Activated naive CD4-positive, alpha-beta T cell treated with anti-CD3 and anti-CD28 coated beads, Interleukin-2, amount 50 U/mL, for 16 hours (primary cell): Measurements from ENCODE around the gene CACNA1G.
A peak's percentile ranks its signal among the peaks of the same experiment; 100 is the strongest.

Experiments
- DNase-seq: peaks from one replicate; pipeline ENCODE4 v3.0.0-alpha.2; 2020

CACNA1G gene

GRCh38 chr17:50534222-50534978, 26.1 kb upstream of the CACNA1G start:
- no peak for DNase-seq

DNA sequence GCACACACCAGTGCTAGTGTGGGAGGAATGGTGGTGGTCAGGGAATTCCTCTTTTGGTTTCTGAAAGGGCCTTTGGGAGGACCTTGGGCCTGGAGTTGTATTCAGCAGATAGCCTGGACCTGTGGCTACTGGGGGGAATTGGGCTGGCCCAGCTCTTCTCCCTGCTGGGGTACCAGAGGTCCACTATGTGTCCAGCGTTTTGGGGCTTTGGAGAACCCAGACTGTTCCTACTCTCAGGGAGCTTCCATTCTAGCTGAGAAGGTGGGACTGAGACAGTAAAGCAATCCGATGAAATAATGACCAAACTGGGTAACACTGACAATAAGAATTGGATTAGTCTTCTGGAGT, 25.6 kb upstream of the CACNA1G start:
- no peak for DNase-seq

GRCh38 chr17:50535407-50535806, 25.1 kb upstream of the CACNA1G start:
- DNase-seq, result no peak

DNA sequence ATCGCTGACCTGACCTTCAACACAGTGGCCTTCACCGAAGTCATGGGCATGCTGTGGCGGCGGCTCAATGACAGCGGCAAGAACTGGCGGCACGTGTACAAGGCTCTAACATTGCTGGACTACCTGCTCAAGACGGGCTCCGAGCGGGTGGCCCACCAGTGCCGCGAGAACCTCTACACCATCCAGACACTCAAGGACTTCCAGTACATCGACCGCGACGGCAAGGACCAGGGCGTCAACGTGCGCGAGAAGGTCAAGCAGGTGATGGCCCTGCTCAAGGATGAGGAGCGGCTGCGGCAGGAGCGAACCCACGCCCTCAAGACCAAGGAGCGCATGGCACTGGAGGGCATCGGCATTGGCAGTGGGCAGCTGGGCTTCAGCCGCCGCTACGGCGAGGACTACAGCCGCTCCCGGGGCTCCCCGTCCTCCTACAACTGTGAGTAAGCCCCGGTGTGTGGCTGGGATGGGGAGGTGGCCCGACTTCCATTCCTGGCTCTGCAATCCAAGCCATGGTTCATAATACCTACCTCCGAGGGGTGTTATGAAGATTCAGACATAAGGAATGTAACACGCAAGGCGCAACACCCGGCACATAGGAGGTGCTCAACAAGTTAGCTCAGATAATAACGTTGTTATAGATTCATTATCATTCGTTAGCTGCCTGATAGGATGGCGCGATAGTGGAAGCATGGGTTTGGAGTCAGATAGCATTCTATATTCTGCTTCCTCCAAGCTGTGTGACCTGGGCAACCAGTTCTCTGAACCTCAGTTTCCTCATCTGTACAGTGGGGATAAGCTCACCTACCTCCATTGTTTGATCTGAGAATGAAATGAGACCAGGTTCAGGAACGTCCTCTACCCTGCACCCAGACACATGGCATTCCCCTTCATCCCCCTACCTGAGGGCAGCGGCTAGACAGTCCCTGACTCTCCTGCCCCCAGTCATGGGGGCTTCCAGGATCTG, 23.6 kb upstream of the CACNA1G start:
- no peak for DNase-seq

GRCh38 chr17:50537721-50538548, 22.6 kb upstream of the CACNA1G start:
- no peak for DNase-seq

GRCh38 chr17:50538549-50539410, 21.7 kb upstream of the CACNA1G start:
- no peak for DNase-seq

- DNase-seq, result no peak
Measured at GRCh38 chr17:50539762-50540559, 20.6 kb upstream of the CACNA1G start.

DNA sequence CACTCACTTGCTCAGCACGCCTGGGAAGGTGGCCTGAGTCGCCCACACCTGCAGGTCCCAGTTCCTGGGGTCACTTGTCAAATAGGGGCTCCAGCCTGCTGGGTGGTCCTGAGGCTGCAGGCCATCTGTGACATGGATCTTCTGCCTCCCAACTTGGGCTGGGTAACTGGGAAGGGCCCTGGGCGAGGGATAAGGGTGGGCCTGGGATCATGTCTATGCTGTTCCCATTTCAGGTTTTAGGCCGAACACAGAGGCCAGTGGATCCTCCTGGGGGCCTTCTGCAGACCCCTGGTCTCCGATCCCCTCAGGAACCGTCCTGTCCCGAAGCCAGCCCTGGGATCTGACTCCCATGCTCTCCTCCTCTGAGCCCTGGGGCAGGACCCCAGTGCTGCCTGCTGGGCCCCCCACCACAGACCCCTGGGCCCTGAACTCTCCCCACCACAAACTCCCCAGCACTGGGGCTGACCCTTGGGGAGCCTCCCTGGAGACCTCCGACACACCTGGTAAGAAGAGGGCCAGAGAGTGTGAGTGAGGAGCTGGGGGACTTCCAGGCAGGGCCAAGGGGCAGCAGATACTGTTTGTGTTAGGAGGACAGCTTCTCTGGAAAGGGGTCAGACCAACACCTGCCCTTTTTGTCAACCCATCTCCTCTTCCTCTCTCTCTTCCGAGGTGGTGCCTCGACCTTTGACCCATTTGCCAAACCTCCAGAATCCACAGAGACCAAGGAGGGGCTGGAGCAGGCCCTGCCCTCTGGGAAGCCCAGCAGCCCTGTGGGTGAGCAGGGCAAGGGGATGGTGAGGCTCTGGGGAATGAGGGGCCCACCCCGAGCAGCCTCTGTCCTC, 19.7 kb upstream of the CACNA1G start:
- DNase-seq, result no peak

DNA sequence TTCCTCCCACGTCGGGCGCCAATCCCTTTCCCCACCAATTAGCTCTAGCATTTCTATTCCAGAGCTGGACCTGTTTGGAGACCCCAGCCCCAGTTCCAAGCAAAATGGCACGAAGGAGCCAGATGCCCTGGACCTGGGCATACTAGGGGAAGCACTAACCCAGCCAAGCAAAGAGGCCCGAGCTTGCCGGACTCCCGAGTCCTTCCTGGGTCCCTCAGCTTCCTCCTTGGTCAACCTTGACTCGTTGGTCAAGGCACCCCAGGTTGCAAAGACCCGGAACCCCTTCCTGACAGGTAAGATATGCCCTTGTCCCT, 19.2 kb upstream of the CACNA1G start:
- no peak for DNase-seq

DNA sequence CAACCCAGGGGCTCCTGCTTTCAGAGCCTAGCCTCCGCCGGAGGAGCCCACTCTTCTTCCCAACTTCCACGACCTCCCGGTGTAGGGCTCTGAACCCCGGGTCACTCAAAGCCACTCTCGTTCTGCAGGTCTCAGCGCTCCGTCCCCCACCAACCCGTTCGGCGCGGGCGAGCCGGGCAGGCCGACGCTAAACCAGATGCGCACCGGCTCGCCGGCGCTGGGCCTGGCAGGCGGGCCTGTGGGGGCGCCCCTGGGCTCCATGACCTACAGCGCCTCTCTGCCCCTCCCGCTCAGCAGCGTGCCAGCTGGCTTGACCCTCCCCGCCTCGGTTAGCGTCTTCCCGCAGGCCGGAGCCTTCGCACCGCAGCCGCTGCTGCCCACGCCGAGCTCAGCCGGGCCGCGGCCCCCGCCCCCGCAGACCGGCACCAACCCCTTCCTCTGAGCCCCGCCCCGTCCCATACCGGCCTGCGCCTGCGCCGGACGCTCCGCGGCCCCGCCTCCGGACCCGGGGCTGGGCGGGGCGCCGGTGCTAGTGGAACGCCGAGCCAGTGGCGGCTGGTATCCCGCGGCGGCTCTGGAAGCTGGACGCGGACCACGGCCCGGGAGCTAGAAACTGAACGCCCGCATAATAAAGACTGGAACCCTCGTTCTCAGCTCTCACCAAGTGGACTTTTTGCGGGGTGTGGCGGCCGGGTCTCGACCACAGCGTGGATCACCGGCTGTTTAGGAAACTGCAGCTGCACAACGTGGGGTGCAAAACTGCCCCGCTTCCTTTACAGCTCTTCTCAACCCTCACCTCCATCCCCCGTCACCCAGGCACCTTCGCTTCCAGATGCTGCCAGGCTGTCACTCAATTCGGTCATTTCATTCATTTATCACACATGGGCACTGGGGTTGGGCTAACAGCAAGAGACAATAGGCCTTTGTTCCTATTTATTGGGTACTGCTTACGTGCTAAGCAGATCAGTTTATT, 18.5 kb upstream of the CACNA1G start:
- peak; percentile 85 for DNase-seq

DNA sequence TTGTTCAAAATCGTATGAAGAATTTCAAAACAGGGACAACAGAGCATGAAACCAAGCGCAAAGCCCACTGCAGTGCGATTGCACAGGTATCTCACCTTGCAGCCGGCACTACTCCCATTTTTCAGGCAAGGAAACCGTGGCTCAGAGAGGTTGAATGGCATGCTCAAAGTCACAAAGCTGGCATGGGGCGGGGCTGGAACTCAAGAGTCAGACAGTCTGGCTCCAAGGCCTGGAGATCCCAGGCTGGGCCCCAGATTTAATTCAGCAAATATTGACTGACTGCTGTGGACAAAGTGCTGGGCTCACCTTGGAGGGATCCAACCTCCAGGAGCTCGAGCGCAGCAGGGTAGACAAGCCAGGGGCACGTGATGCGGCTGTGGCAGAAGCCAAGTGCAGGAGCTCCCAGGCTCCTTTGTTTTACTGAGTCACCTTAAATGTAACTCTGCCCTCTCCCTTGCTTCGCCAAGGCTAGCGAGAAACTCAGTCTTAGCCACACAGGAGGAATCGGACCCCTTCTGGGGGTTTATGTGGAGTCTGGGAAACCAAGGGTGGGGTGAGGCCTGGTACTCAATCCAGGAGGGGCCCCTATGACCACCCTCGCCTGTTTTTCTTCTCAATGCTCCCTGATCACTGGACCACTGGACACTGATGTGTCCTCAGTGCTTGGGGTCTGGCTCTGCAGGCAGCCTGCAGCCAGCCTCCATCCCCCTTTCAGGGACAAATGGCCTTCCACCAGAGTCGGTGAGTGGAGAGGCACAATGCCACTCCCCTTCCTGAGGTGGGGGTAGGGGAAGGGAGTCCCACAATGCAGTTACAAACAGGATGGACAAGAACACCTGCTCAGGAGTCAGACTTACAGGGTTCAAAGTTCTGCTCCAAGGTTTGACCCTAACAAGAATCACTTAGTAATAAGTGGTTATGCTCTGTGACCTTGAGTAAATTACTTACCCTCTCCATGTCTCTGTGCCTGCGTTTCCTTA, 17.4 kb upstream of the CACNA1G start:
- no peak for DNase-seq

- DNase-seq, result no peak
Measured at GRCh38 chr17:50544516-50544915, 16.0 kb upstream of the CACNA1G start.

DNA sequence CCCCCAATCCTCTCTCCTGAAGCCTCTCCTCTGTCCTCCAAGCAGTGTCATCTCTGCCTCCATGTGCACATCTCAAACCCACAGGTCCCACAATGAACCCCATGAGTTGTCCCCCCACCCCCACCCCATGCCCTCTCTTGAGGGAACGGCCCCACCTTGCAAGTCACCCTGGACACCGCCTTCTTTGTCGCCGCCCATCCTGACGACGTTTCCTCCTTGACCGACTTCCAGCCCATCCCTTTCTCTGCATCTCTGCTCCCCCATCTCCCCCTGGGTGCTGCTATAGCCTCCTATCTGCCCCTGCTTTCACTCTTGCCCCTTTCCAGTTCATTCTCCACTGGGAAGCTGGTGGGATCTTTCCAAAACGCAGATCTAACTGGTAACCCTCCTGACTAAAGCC, 15.2 kb upstream of the CACNA1G start:
- DNase-seq, result no peak

- no peak for DNase-seq
Measured at GRCh38 chr17:50546701-50547034, 13.8 kb upstream of the CACNA1G start.

GRCh38 chr17:50547035-50547735, 13.3 kb upstream of the CACNA1G start, which contains the start of gene SPATA20:
SPATA20 (plus strand) TSS chr17:50547174; CDS start chr17:50547209, 35 bp downstream.
- peak; percentile 87 for DNase-seq

GRCh38 chr17:50547736-50548083, 12.8 kb upstream of the CACNA1G start:
- DNase-seq, result no peak

DNA sequence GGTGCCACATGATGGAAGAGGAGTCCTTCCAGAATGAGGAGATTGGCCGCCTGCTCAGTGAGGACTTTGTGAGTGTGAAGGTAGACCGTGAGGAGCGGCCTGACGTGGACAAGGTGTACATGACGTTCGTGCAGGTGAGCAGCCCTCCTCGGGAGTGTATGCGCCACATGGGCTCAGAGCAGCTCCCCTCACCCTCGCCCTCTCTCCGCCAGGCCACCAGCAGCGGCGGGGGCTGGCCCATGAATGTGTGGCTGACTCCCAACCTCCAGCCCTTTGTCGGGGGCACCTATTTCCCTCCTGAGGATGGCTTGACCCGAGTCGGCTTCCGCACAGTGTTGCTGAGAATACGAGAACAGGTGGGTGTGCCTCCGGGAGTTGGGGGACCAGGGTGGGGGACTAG, 11.7 kb upstream of the CACNA1G start:
- no peak for DNase-seq
